ENCODE results near the gene ADGRF4.

The ADGRF4 gene

GRCh38 chr6:47680051-47680450, 18.3 kb upstream of the ADGRF4 start:
- in situ Hi-C loops (cut with HindIII; ENCODE audit: low pct_ligation_motif_present, low pct_unique_long_range_greater_than_20kb, low sequenced_read_pairs), result no loop called here
- DNase-seq, result no peak

- in situ Hi-C loops (cut with HindIII; ENCODE audit: low pct_ligation_motif_present, low pct_unique_long_range_greater_than_20kb, low sequenced_read_pairs), result no loop called here
- DNase-seq, result no peak
These were observed 17.7 kb upstream of the ADGRF4 start for GRCh38 chr6:47680724-47681123.

GRCh38 chr6:47681201-47681990, 17.0 kb upstream of the ADGRF4 start:
- DNase-seq, result no peak

GRCh38 chr6:47686411-47686810, 12.0 kb upstream of the ADGRF4 start:
- no peak for DNase-seq
- in situ Hi-C loops (cut with HindIII; ENCODE audit: low pct_ligation_motif_present, low pct_unique_long_range_greater_than_20kb, low sequenced_read_pairs), result no loop called here

More at GRCh38 chr6:47681201-47681990, 17.0 kb upstream of the ADGRF4 start:
- in situ Hi-C loops (cut with HindIII; ENCODE audit: low pct_ligation_motif_present, low pct_unique_long_range_greater_than_20kb, low sequenced_read_pairs), result no loop called here

GRCh38 chr6:47687432-47687831, 10.9 kb upstream of the ADGRF4 start:
- no peak for DNase-seq
- in situ Hi-C loops (cut with HindIII; ENCODE audit: low pct_ligation_motif_present, low pct_unique_long_range_greater_than_20kb, low sequenced_read_pairs), result no loop called here

GRCh38 chr6:47690214-47690613, 8.2 kb upstream of the ADGRF4 start:
- in situ Hi-C loops (cut with HindIII; ENCODE audit: low pct_ligation_motif_present, low pct_unique_long_range_greater_than_20kb, low sequenced_read_pairs), result no loop called here
- DNase-seq, result no peak

GRCh38 chr6:47690791-47691190, 7.6 kb upstream of the ADGRF4 start:
- DNase-seq, result no peak
- in situ Hi-C loops (cut with HindIII; ENCODE audit: low pct_ligation_motif_present, low pct_unique_long_range_greater_than_20kb, low sequenced_read_pairs), result no loop called here

GRCh38 chr6:47697925-47698324, 455 bp upstream of the ADGRF4 start:
- DNase-seq, result no peak
- in situ Hi-C loops (cut with HindIII; ENCODE audit: low pct_ligation_motif_present, low pct_unique_long_range_greater_than_20kb, low sequenced_read_pairs), result no loop called here

GRCh38 chr6:47700053-47700452, 1.7 kb downstream of the ADGRF4 start:
- in situ Hi-C loops (cut with HindIII; ENCODE audit: low pct_ligation_motif_present, low pct_unique_long_range_greater_than_20kb, low sequenced_read_pairs), result no loop called here

GRCh38 chr6:47700596-47700995, 2.2 kb downstream of the ADGRF4 start:
- no peak for DNase-seq
- in situ Hi-C loops (cut with HindIII; ENCODE audit: low pct_ligation_motif_present, low pct_unique_long_range_greater_than_20kb, low sequenced_read_pairs), result no loop called here

More at GRCh38 chr6:47700053-47700452, 1.7 kb downstream of the ADGRF4 start:
- DNase-seq, result peak; percentile 1

GRCh38 chr6:47701363-47701762, 3.0 kb downstream of the ADGRF4 start:
- in situ Hi-C loops (cut with HindIII; ENCODE audit: low pct_ligation_motif_present, low pct_unique_long_range_greater_than_20kb, low sequenced_read_pairs), result no loop called here
- no peak for DNase-seq

- in situ Hi-C loops (cut with HindIII; ENCODE audit: low pct_ligation_motif_present, low pct_unique_long_range_greater_than_20kb, low sequenced_read_pairs), result no loop called here
- no peak for DNase-seq
These were observed 10.8 kb downstream of the ADGRF4 start for GRCh38 chr6:47709160-47709559.

- DNase-seq, result no peak
- in situ Hi-C loops (cut with HindIII; ENCODE audit: low pct_ligation_motif_present, low pct_unique_long_range_greater_than_20kb, low sequenced_read_pairs), result no loop called here
These were observed 11.9 kb downstream of the ADGRF4 start for GRCh38 chr6:47710295-47710694.

- in situ Hi-C loops (cut with HindIII; ENCODE audit: low pct_ligation_motif_present, low pct_unique_long_range_greater_than_20kb, low sequenced_read_pairs), result no loop called here
- DNase-seq, result no peak
These were observed 14.8 kb downstream of the ADGRF4 start for GRCh38 chr6:47713200-47713599.

GRCh38 chr6:47714802-47715201, 16.4 kb downstream of the ADGRF4 start:
- in situ Hi-C loops (cut with HindIII; ENCODE audit: low pct_ligation_motif_present, low pct_unique_long_range_greater_than_20kb, low sequenced_read_pairs), result no loop called here
- no peak for DNase-seq

GRCh38 chr6:47715782-47716181, 17.4 kb downstream of the ADGRF4 start:
- no peak for DNase-seq
- in situ Hi-C loops (cut with HindIII; ENCODE audit: low pct_ligation_motif_present, low pct_unique_long_range_greater_than_20kb, low sequenced_read_pairs), result no loop called here

- in situ Hi-C loops (cut with HindIII; ENCODE audit: low pct_ligation_motif_present, low pct_unique_long_range_greater_than_20kb, low sequenced_read_pairs), result no loop called here
- no peak for DNase-seq
These were observed 17.8 kb downstream of the ADGRF4 start for GRCh38 chr6:47716207-47716606.

GRCh38 chr6:47718571-47718970, 20.2 kb downstream of the ADGRF4 start:
- in situ Hi-C loops (cut with HindIII; ENCODE audit: low pct_ligation_motif_present, low pct_unique_long_range_greater_than_20kb, low sequenced_read_pairs), result no loop called here
- no peak for DNase-seq

- in situ Hi-C loops (cut with HindIII; ENCODE audit: low pct_ligation_motif_present, low pct_unique_long_range_greater_than_20kb, low sequenced_read_pairs), result no loop called here
- DNase-seq, result no peak
These were observed 22.8 kb downstream of the ADGRF4 start for GRCh38 chr6:47721189-47721588.

GRCh38 chr6:47722194-47722593, 23.8 kb downstream of the ADGRF4 start:
- DNase-seq, result no peak
- in situ Hi-C loops (cut with HindIII; ENCODE audit: low pct_ligation_motif_present, low pct_unique_long_range_greater_than_20kb, low sequenced_read_pairs), result no loop called here

All from ACHN (cell line).